ENCODE measurements around the gene CCZ1. TPM values are rescaled to one million over a fixed set of nuclear protein-coding genes. Genes with fewer than 3 reads are reported as not detected.
A peak's percentile ranks its signal among the peaks of the same experiment; 100 is the strongest.
"Not testable (repeated sequence)": the region's sequence is repeated elsewhere in the genome, so short reads cannot be mapped to it uniquely, and the experiment has no call there.

Gene CCZ1
- total RNA-seq (2014; rRNA removed; shearing (Covaris generic)) (48.1 and 52.3 TPM in 2 replicates), total RNA-seq (2022) (108 and 115 TPM in 2 replicates), Bru-seq, nascent RNA (percentile 66 among the genes with signal in this experiment), BruChase-seq, experiment 1, labeled RNA remaining after a 6-hour chase (percentile 74 among the genes with signal in this experiment), BruChase-seq, experiment 2, labeled RNA remaining after a 2-hour chase (percentile 72 among the genes with signal in this experiment)
- long read RNA-seq, transcript CCZ1-201 (15 exons, 1,802 nt) = major isoform, 100 of 116 reads
- long read RNA-seq, partial matches to known transcripts = 4 of 116 reads
- long read RNA-seq, other reads (novel, unspliced or antisense) = 12 of 116 reads

GRCh38 chr7:5898480-5899224, at the start of gene CCZ1:
TSS of gene CCZ1 (plus strand) at chr7:5898733. CDS start at chr7:5898800, 67 bp downstream.
- POLR2A ChIA-PET = not testable (repeated sequence)
- H2AFZ ChIP-seq (ENCODE audit: low read length) = peak within 1 kb of the TSS; percentile 72; the same call in 1 of the 2 replicates

DNA sequence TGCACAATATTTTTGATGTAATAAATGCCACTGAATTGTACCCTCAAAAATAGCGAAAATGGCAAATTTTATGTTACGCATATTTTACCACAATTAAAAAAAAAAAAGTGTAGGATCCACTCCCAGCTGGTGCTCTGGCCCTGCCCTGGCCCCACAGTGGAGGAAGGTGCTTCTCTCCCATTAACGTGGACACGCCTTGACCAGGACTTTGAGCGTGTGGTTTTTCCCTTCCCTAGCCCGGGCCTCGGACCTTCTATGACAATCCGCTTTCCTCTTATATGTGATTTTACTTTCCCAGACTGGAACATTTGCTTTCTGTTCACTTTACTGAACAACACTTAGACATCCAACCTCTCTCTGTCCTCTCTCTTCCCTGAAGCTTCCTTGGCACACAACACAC, 47.6 kb upstream of the CCZ1 start:
- no peak for DNase-seq (ENCODE audit: low spot score)
- Histone ChIP-seq H3K4me3 (ENCODE audit: low read depth, low read length, poor library complexity, severe bottlenecking) (no peak overlapping the region), H3K36me3 (ENCODE audit: insufficient read depth, low read length) (no peaks in the 10 kb centered on the region), H3K9me3 (ENCODE audit: low read length) (no peaks in the 10 kb centered on the region), H3K4me2 (ENCODE audit: low read length) (no peak overlapping the region), H2AFZ (ENCODE audit: low read length) (no peak overlapping the region), H4K20me1 (ENCODE audit: insufficient read depth, low read length) (no peaks in the 10 kb centered on the region), H3K27ac (ENCODE audit: low read depth, low read length, poor library complexity, severe bottlenecking) (no peak overlapping the region), H3K4me1 (ENCODE audit: insufficient read depth, low read length, poor library complexity, severe bottlenecking) (no peaks in the 10 kb centered on the region), H3K9me2 (ENCODE audit: insufficient read depth, low read length) (no peaks in the 10 kb centered on the region), H3K79me2 (ENCODE audit: insufficient read depth, low read depth, low read length) (no peaks in the 10 kb centered on the region)
- intact Hi-C loops (cut with micrococcal nuclease; ENCODE audit: unreplicated experiment) = loop anchor here (10.0 kb wide), 2 partner anchors 144 to 584 kb away; no protein-coding TSS in a partner anchor
- ChIA-PET POLR2A (interaction anchor here (0.8 kb wide), 1 partner anchor 208 kb away, joined by 4 read pairs; no protein-coding TSS in a partner anchor), CTCF (ENCODE audit: unreplicated experiment) (no interaction called here)
- TF ChIP-seq, protein P1, sequence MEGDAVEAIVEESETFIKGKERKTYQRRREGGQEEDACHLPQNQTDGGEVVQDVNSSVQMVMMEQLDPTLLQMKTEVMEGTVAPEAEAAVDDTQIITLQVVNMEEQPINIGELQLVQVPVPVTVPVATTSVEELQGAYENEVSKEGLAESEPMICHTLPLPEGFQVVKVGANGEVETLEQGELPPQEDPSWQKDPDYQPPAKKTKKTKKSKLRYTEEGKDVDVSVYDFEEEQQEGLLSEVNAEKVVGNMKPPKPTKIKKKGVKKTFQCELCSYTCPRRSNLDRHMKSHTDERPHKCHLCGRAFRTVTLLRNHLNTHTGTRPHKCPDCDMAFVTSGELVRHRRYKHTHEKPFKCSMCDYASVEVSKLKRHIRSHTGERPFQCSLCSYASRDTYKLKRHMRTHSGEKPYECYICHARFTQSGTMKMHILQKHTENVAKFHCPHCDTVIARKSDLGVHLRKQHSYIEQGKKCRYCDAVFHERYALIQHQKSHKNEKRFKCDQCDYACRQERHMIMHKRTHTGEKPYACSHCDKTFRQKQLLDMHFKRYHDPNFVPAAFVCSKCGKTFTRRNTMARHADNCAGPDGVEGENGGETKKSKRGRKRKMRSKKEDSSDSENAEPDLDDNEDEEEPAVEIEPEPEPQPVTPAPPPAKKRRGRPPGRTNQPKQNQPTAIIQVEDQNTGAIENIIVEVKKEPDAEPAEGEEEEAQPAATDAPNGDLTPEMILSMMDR (conservative IDR thresholded peaks at IDR 0.05; ENCODE audit: low read length) = no peak
- no TSS peak for BruUV-seq (replicated peaks)

More at GRCh38 chr7:5898480-5899224, at the start of gene CCZ1:
- H3K36me3 ChIP-seq (ENCODE audit: insufficient read depth, low read length); H3K4me1 ChIP-seq (ENCODE audit: insufficient read depth, low read length, poor library complexity, severe bottlenecking); intact Hi-C loops (cut with micrococcal nuclease; ENCODE audit: unreplicated experiment); H3K9me3 ChIP-seq (ENCODE audit: low read length); BruUV-seq (replicated peaks); H3K27ac ChIP-seq (ENCODE audit: low read depth, low read length, poor library complexity, severe bottlenecking); CTCF ChIA-PET (ENCODE audit: unreplicated experiment); H3K79me2 ChIP-seq (ENCODE audit: insufficient read depth, low read depth, low read length); H3K9me2 ChIP-seq (ENCODE audit: insufficient read depth, low read length); H4K20me1 ChIP-seq (ENCODE audit: insufficient read depth, low read length): not testable (repeated sequence)
- peak within 1 kb of the TSS; percentile 63 for H3K4me3 ChIP-seq (ENCODE audit: low read depth, low read length, poor library complexity, severe bottlenecking)
- TF ChIP-seq, protein P1 (conservative IDR thresholded peaks at IDR 0.05; ENCODE audit: low read length) = 0 out of 2 replicates have a peak, but pooled peaks have one; percentile 13
- peak; percentile 58 for DNase-seq (ENCODE audit: low spot score)
- peak within 1 kb of the TSS; percentile 36 for H3K4me2 ChIP-seq (ENCODE audit: low read length)

DNA sequence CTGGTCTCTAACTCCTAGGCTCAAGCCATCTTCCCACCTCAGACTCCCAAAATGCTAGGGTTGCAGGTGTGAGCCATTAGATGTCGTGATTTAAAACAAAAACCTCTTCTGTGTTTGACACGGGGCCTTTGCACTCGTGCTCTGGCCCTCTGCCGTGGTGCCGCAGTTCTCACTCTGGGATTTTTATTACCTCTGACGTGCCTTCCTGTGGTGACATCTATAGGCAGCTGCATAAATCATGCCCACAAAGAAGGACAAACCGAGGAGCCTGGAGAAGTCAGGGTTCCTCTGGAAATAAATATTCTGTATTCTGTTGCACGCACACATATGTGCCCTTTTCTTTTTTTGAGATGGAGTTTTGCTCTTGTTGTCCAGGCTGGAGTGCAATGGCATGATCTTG, 43.8 kb upstream of the CCZ1 start:
- CTCF ChIA-PET (ENCODE audit: unreplicated experiment) = no interaction called here
- Histone ChIP-seq H3K9me3 (ENCODE audit: low read length) (no peaks in the 10 kb centered on the region), H3K27ac (ENCODE audit: low read depth, low read length, poor library complexity, severe bottlenecking) (no peak overlapping the region), H3K4me3 (ENCODE audit: low read depth, low read length, poor library complexity, severe bottlenecking) (no peak overlapping the region), H3K36me3 (ENCODE audit: insufficient read depth, low read length) (no peaks in the 10 kb centered on the region), H3K9me2 (ENCODE audit: insufficient read depth, low read length) (no peaks in the 10 kb centered on the region), H3K4me1 (ENCODE audit: insufficient read depth, low read length, poor library complexity, severe bottlenecking) (no peaks in the 10 kb centered on the region), H3K4me2 (ENCODE audit: low read length) (no peak overlapping the region), H3K79me2 (ENCODE audit: insufficient read depth, low read depth, low read length) (no peaks in the 10 kb centered on the region), H2AFZ (ENCODE audit: low read length) (no peak overlapping the region), H4K20me1 (ENCODE audit: insufficient read depth, low read length) (no peaks in the 10 kb centered on the region)
- intact Hi-C loops (cut with micrococcal nuclease; ENCODE audit: unreplicated experiment) = loop anchor here (5.0 to 10.0 kb wide), 3 partner anchors 140 to 580 kb away; no protein-coding TSS in a partner anchor
- no peak for DNase-seq (ENCODE audit: low spot score)
- POLR2A ChIA-PET = no interaction called here
- no peak for TF ChIP-seq EZH2phosphoT487 (IDR thresholded peaks at IDR 0.05; ENCODE audit: borderline replicate concordance, low read depth, low read length)
- BruUV-seq (replicated peaks) = no TSS peak

GRCh38 chr7:5857041-5857575, 41.4 kb upstream of the CCZ1 start:
- intact Hi-C loops (cut with micrococcal nuclease; ENCODE audit: unreplicated experiment) = loop anchor here (5.0 to 10.0 kb wide), 3 partner anchors 138 to 578 kb away; no protein-coding TSS in a partner anchor
- H2AFZ ChIP-seq (ENCODE audit: low read length); BruUV-seq (replicated peaks): not testable (repeated sequence)

More at GRCh38 chr7:5857041-5857575, 41.4 kb upstream of the CCZ1 start:
- H3K79me2 ChIP-seq (ENCODE audit: insufficient read depth, low read depth, low read length); CTCF ChIA-PET (ENCODE audit: unreplicated experiment); H4K20me1 ChIP-seq (ENCODE audit: insufficient read depth, low read length); H3K36me3 ChIP-seq (ENCODE audit: insufficient read depth, low read length); DNase-seq (ENCODE audit: low spot score); H3K4me2 ChIP-seq (ENCODE audit: low read length); H3K4me3 ChIP-seq (ENCODE audit: low read depth, low read length, poor library complexity, severe bottlenecking); H3K9me3 ChIP-seq (ENCODE audit: low read length); H3K27ac ChIP-seq (ENCODE audit: low read depth, low read length, poor library complexity, severe bottlenecking); H3K9me2 ChIP-seq (ENCODE audit: insufficient read depth, low read length); H3K4me1 ChIP-seq (ENCODE audit: insufficient read depth, low read length, poor library complexity, severe bottlenecking): not testable (repeated sequence)
- POLR2A ChIA-PET = interaction anchor here (0.6 to 0.8 kb wide), 3 partner anchors 140 to 673 kb away, joined by 3 to 4 read pairs (median 4); partner anchors contain the start of gene DAGLB

Data from OCI-LY7 (cell line).